Stimulated activated CD4-positive, alpha-beta T cell treated with anti-CD3 and anti-CD28 coated beads, TNF-alpha, amount 100 ng/mL, for 4 hours (primary cell): ENCODE measurements around the gene ACVRL1.

Experiments used
- DNase-seq, 3 experiments: peaks; one replicate each; pipeline ENCODE4 v3.0.0-alpha.2; 2020; ENCODE audit warnings: low read depth in 3 of 3

The ACVRL1 gene

DNA sequence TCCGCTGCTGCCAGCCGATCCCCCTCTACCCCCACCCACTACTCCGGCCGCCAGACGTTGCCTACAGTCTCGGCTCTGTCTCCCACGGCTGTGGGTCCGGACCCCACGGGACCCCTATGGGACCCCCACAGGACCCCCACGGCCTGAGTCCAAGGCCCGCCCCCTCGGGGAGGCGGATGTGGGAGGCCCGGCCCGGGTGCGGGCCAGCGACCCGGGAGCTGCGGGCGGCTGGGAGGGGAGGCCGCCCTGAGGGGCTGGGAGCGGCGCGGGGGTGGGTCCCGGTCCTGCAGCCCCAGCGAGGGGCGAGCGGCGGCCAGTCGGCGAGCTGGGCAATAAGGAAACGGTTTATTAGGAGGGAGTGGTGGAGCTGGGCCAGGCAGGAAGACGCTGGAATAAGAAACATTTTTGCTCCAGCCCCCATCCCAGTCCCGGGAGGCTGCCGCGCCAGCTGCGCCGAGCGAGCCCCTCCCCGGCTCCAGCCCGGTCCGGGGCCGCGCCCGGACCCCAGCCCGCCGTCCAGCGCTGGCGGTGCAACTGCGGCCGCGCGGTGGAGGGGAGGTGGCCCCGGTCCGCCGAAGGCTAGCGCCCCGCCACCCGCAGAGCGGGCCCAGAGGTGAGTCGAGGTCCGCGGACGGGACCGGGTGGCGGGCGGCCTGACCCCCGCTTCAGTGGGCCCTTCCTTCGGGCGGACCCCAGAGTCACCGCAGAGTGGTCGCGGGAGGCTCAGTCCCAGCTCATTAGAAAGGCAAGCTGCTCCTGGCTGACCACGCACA, at the start of gene ACVRL1:
Gene ACVRL1, plus strand, starts transcription at position 422 of the 773 bp plus-strand sequence. CDS start 4,971 bp downstream, outside the sequence.
- no peak for DNase-seq

GRCh38 chr12:51860986-51861385, 46.3 kb upstream of the ACVRL1 start:
- no peak for DNase-seq

DNA sequence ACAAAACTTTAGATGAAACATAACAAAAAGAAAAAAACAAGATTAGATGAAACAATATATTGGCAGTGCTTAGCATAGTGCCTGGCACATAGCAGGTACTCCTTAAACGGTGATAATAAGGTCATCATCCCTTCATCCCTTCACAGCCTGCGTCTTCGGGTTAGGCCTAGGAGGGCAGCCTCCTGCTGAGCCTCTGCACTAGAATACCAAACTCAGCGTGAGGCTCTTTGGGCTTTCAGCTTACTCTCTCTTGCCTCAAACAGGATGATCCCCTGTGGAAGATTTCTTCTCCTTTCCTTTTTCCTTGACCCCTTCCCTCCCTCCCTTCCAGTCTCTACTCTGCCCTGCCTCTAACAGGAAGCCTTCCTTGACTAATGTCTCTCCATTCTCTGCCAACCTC, 44.4 kb upstream of the ACVRL1 start:
- no peak for DNase-seq

DNA sequence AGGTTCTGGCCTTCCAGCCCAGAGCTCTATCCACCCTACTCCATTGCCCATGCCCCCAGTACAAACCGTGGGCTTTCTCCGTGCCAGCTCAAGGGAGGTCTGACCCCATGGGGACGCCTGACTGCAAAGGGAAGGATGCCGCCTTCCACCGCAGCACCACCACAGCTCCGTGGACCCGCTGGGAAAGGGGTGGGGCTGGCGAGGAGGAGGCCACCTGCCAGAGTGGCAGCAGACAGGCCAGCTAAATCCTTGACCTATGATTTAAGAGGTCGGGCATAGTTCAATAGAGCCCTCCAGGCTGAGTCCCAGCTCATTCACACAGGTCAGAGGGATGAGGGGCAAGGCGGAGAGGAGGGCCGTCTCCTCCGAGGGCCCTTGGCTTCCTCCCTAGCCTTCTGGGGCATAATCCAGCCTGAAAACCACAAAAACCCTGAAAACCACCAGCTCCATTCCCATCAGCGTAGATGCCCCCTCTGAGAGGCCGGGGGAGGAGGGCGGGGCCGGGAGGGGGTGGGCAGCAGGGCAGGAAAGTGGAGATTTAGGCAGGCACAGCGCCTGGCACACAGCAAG, 43.9 kb upstream of the ACVRL1 start:
- DNase-seq: no peak

- DNase-seq: no peak
Observed at GRCh38 chr12:51863933-51864832, 43.1 kb upstream of the ACVRL1 start.

- no peak for DNase-seq
Observed at GRCh38 chr12:51864833-51865670, 42.3 kb upstream of the ACVRL1 start.

DNA sequence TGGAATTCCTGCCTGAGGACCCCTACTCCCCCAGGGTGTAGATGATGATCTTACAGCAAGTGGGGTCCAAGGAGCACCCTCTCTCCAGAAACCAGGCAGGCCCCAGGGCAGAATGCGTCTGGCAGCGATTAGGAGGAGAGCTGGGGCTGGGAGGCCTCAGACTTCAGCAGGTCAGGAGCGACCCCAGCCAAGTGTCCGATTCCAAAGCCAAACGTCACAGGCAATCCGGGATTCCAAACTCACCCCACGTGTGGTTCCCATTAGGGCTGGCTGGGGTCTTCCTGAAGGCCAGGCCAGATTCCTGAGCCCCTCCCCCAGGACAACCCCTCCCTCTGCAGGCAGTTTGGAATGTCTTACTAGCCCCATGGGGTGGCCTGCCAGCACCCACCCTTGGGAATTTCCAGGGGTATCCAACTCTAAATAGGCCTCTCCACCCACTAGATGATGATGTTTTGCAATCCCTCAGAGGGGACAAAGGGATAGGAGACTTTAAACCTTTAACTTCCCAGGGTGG, 41.5 kb upstream of the ACVRL1 start:
- DNase-seq: no peak

DNA sequence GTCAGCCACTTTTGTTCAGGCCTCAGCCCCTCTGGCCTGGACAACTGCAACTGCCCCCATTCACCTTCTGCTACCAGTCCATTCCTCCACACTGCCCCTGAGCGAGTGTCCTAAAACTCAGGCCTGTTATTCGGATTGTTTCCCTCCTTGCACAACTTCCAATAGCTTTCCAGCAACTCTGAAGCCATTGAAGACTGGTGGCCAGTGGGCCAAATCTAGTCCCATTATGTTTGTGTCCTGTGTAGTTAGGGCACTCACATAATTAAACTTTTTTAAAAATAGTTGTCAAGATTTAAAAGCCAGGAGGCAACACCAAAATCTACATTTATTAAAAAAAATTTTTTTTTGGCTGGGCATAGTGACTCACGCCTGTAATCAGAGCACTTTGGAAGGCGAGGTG, 41.0 kb upstream of the ACVRL1 start:
- DNase-seq: no peak

- no peak for DNase-seq
Observed at GRCh38 chr12:51866762-51867161, 40.5 kb upstream of the ACVRL1 start.

- DNase-seq: no peak
Observed at GRCh38 chr12:51867371-51867770, 39.9 kb upstream of the ACVRL1 start.

DNA sequence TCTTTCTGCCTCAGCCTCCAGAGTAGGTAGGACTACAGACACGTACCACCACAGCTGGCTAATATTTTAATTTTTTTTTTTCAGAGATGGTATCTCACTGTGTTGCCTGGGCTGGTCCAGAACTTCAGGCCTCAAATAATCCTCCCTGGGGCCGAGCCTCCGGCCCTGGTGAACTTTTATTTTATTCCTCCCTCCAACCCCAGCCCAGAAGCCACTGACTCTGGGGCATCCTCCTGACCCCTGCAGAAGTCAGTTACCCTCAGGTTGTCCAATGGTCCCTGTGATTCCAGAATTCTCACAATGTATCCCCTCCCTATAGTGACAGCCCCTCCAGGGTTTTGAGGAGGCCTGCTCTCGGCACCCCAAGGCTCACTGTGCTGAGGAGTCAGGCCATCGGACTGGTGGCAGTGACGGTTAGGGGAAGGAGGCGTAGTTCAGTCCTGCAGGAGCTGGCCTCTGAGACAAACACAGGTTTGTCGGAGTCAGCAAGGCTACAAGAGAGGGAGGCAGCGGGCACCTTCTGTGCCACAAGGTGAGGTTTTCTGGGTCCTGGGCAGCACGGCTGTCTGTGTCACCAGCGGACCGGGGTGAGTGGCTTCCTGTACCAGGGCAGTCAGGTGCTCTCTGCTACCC, 39.4 kb upstream of the ACVRL1 start:
- DNase-seq: no peak

GRCh38 chr12:51868821-51869495, 38.3 kb upstream of the ACVRL1 start:
- no peak for DNase-seq

DNA sequence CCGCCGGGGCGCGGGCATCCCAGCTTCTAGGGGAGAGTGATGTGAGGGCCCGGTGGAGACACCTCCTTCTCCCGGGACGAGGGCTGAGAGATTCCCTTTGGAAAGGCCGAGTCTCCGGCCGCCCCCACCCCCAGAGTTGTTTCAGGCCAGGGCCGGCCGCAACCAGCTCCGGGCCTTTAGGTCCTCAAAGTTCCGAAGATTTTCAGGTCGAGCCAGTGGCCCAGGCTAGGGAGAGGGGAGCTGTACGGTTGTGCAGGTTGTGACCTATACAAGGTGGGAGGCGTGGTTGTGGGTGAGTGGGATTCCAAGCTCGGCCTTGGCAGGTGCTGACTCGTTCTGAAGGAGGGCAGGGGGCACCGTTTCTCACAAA, 37.8 kb upstream of the ACVRL1 start:
- no peak for DNase-seq

GRCh38 chr12:51869931-51870330, 37.4 kb upstream of the ACVRL1 start:
- DNase-seq: no peak

DNA sequence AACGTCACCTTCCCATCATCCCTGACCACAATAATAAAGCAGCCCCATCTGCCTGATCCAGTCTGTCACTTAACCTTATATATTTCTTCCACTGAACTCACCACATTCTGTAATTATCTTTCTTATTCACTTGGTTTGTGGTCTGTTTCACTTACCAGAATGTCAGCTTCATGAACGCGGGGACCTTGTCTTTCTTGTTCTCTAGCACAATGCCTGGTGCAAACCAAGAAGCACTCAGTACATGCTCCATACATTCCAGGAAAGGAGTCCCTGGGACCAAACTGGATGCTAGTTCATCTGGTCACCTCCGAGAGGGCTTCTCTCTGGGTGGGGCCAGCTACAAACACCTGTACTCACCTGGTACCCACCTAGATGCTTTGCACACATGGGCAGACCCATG, 36.8 kb upstream of the ACVRL1 start:
- no peak for DNase-seq

GRCh38 chr12:51871126-51871525, 36.2 kb upstream of the ACVRL1 start:
- DNase-seq: no peak

DNA sequence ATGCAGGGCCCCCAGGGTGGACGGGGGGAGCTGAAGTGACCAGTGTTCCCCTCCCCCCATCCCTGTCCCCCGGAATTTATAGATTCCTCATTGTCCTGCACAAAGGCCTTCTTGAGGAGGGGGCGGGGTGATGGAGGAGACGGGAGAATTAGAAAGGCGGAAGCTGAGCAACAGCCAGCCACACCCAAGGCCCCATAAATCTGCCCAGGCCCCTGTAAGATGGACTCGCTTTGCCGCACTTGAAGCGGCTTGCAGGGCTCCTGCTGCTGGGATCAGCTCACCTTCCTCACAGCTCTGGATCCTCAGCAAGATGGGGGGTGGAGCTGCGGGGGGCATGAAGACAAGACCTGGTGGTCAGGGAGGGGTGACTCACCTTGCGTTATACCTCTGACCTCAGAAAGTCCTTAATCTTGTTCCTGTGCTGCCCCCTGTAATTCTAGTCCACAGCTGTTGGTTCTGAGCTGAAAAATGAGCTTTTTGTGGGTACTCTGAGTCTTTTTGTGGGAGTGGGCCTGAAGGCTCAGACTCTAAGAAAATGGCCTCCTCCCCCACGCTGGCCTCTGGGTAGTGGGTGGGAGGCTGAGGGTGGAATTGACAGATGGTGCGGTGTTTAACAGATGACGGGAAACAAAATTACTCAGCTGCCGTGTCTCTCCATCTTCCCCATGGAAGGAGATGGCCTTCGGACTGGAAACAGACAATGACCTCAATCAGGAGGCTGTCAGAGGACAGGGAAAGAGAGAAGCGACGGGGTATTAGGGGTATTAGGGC, 35.2 kb upstream of the ACVRL1 start:
- DNase-seq: no peak

GRCh38 chr12:51872689-51872981, 34.7 kb upstream of the ACVRL1 start:
- DNase-seq: no peak

DNA sequence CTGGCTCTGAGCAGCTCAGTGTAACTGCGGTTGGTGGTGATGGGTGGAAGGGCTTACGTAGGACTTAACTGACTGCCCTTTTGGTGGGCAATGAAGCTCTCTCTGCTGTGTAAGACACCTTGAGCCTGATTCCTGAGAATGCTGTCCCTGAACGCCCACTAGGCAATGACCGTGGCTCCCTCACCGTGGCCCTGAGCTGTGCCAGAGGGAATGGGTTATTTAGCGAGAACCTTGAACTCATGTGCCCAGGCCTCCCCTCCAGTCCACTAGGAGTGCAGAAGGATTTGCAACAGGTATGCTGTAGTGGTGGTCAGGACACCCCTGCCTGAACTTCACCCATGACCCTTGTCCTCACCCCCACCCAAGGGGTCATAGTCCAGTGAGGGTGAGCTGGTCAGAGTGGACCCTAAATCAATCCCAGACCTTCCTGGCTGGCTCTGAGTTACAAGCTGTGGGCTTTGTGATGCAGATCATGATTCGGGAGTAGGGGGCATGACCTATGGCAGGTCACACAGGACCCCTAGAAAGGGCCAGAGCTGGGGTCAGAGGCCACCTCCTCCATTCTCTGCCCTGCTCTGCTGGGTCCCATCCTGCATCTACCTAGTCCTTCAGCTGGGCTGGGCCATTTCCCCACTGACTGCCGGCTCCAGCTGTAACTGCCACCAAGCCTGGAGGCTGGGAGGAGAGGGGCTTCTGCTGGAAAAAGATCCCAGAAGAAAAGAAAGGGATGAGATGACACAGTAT, 33.9 kb upstream of the ACVRL1 start:
- DNase-seq: no peak
